Parathyroid adenoma (tissue), 2 donors: ENCODE data around the gene FBXO41.

Experiments
- H2AFZ ChIP-seq: fragments of 300-600 bp; sonication (generic); one replicate; pipeline ENCODE4 v1.7.0; 2017; ENCODE audit warnings: antibody characterized with exemption, mild to moderate bottlenecking
- H3K27ac ChIP-seq: fragments of 300-600 bp; sonication (generic); one replicate; pipeline ENCODE4 v1.7.0; 2017
- H3K27me3 ChIP-seq: fragments of 300-600 bp; sonication (generic); one replicate; pipeline ENCODE4 v1.7.0; 2017; ENCODE audit warnings: low read length; ENCODE audit not compliant: control insufficient read depth, insufficient read depth
- H3K36me3 ChIP-seq: fragments of 300-600 bp; sonication (generic); one replicate; pipeline ENCODE4 v1.7.0; 2017; ENCODE audit warnings: low read length; ENCODE audit not compliant: control insufficient read depth, insufficient read depth
- H3K4me1 ChIP-seq: fragments of 300-600 bp; sonication (generic); one replicate; pipeline ENCODE4 v1.7.0; 2017; ENCODE audit warnings: control low read depth
- H3K4me2 ChIP-seq: fragments of 300-600 bp; sonication (generic); one replicate; pipeline ENCODE4 v1.7.0; 2017; ENCODE audit warnings: low read length
- H3K4me3 ChIP-seq: fragments of 300-600 bp; sonication (generic); one replicate; pipeline ENCODE4 v1.7.0; 2017; ENCODE audit warnings: low read depth, low read length
- H3K79me2 ChIP-seq: fragments of 300-600 bp; sonication (generic); one replicate; pipeline ENCODE4 v1.7.0; 2017; ENCODE audit warnings: control low read depth
- H3K9ac ChIP-seq: fragments of 300-600 bp; sonication (generic); one replicate; pipeline ENCODE4 v1.7.0; 2017; ENCODE audit warnings: mild to moderate bottlenecking
- H3K9me3 ChIP-seq: fragments of 300-600 bp; sonication (generic); one replicate; pipeline ENCODE4 v1.7.0; 2017; ENCODE audit warnings: low read length; ENCODE audit not compliant: control insufficient read depth
- CTCF ChIP-seq: fragments of 300-600 bp; sonication (generic); IDR thresholded peaks from one replicate; pipeline ENCODE4 v1.7.0; 2017; ENCODE audit warnings: antibody characterized with exemption, mild to moderate bottlenecking
- donor health status: primary hyperparathyroidism.

FBXO41 gene

DNA sequence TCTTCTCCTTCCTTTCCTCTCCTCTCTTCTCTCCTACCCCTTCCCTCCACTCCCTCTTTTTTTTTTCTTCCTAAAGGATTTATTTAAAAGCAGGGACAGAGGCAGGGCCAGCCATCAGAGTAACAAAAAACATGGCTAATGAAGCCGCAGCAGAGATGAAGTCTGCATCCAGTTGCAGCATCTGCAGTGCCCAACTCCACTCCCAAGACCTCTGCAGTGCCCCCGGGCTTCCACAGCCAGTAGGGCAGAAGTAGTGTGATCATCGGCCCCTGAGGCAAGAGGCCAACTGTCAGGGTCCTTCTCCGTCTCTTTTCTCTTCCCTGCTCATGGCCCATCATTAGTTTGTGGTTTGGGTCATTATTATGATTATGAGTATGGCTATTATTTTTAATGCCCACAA is 13.3 kb upstream of the FBXO41 start:
- H3K36me3 ChIP-seq = no peaks in the 10 kb centered on the region
- no peak overlapping the region for H3K9ac ChIP-seq
- H3K4me2 ChIP-seq = no peak overlapping the region
- H3K9me3 ChIP-seq = no peaks in the 10 kb centered on the region
- H3K27me3 ChIP-seq = peaks cover 10% of the 10 kb centered on the region
- H3K4me3 ChIP-seq = no peak overlapping the region
- no peak overlapping the region for H3K27ac ChIP-seq
- no peaks in the 10 kb centered on the region for H3K79me2 ChIP-seq
- TF ChIP-seq CTCF = no peak
- H3K4me1 ChIP-seq = no peaks in the 10 kb centered on the region
- no peak overlapping the region for H2AFZ ChIP-seq

DNA sequence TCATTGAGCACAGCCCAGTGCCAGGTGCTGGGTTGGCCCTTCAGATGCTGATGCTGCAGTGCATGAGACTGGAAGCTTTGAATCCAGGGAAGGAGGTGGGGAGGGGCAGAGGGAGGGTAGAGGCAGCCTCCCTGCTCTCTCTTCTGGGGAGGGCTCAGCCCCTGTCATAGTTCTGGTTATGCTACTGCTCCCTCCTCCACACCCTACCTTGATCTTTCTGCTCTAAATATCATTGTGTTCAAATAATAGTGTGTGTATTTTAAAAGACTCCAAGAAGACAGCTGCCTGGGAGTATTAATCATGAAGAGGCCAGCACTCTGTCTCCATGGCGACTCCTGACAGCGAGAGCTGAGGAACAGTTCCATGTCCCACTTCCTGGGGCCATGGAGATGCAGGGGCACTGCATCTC is 12.9 kb upstream of the FBXO41 start:
- no peaks in the 10 kb centered on the region for H3K79me2 ChIP-seq
- peaks cover 14% of the 10 kb centered on the region for H3K27me3 ChIP-seq
- no peak overlapping the region for H3K27ac ChIP-seq
- no peak overlapping the region for H3K4me3 ChIP-seq
- H3K9ac ChIP-seq = no peak overlapping the region
- no peak overlapping the region for H2AFZ ChIP-seq
- no peak for TF ChIP-seq CTCF
- H3K4me1 ChIP-seq = no peaks in the 10 kb centered on the region
- H3K36me3 ChIP-seq = no peaks in the 10 kb centered on the region
- no peaks in the 10 kb centered on the region for H3K9me3 ChIP-seq
- no peak overlapping the region for H3K4me2 ChIP-seq

- Histone ChIP-seq H3K27me3 (peaks cover 19% of the 10 kb centered on the region), H3K4me1 (no peaks in the 10 kb centered on the region), H3K4me2 (no peak overlapping the region), H3K79me2 (no peaks in the 10 kb centered on the region), H3K4me3 (no peak overlapping the region), H3K36me3 (no peaks in the 10 kb centered on the region), H3K27ac (no peak overlapping the region), H3K9me3 (no peaks in the 10 kb centered on the region), H3K9ac (no peak overlapping the region), H2AFZ (no peak overlapping the region)
- no peak for TF ChIP-seq CTCF
Observed at GRCh38 chr2:73295751-73296400, 11.6 kb upstream of the FBXO41 start.

GRCh38 chr2:73294239-73294638 is 10.0 kb upstream of the FBXO41 start:
- no peak for TF ChIP-seq CTCF
- H3K9me3 ChIP-seq = no peaks in the 10 kb centered on the region
- H3K79me2 ChIP-seq = no peaks in the 10 kb centered on the region
- no peak overlapping the region for H3K27ac ChIP-seq
- H3K4me2 ChIP-seq = no peak overlapping the region
- no peak overlapping the region for H2AFZ ChIP-seq
- no peak overlapping the region for H3K9ac ChIP-seq
- no peaks in the 10 kb centered on the region for H3K36me3 ChIP-seq
- peaks cover 19% of the 10 kb centered on the region for H3K27me3 ChIP-seq
- no peak overlapping the region for H3K4me3 ChIP-seq
- H3K4me1 ChIP-seq = no peaks in the 10 kb centered on the region

DNA sequence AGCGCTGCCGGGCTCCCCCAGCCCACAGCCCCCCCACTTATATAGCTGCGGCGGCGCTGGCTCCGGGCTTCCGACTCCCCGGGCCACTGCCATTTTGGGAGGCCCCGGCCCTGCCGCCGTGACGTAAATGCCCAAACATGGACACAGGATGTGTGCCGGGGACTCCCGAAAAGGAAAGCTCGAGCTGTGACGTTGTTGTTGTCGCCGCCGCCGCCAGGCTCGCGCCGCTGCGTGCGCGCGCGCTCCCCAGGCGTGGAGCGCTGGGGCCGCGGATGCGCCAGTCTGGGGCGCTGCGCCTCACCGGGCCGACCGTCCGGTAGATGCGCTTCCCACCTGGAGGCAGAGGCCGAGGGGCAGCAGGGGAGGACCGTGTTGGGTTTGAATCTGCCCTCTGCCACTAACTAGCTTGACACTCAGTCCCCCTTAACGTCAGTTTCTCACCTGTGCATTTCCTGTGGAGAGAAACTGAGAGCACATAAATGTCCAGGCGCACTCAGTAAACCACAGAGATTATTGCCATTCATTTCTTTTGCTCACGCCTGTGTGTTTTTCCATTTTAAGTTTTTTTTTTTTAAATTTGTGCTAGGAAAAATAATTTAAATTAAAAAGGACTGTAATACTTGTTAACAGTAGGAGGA is 9.4 kb upstream of the FBXO41 start, which contains the start of gene EGR4:
TSS of gene EGR4 (minus strand) at position 15 of the 638 bp plus-strand sequence. CDS start 231 bp downstream, outside the sequence.
- TF ChIP-seq CTCF = no peak

More for the DNA sequence above, 9.4 kb upstream of the FBXO41 start, which contains the start of gene EGR4:
- Histone ChIP-seq H3K4me1 (no peaks in the 10 kb centered on the region), H3K27me3 (peaks cover 19% of the 10 kb centered on the region), H2AFZ (peak within 1 kb of the TSS; percentile 77), H3K79me2 (no peaks in the 10 kb centered on the region), H3K36me3 (no peaks in the 10 kb centered on the region), H3K4me2 (peak within 1 kb of the TSS; percentile 70), H3K4me3 (peak within 1 kb of the TSS; percentile 37), H3K9me3 (no peaks in the 10 kb centered on the region), H3K27ac (no peak within 1 kb of the TSS), H3K9ac (no peak within 1 kb of the TSS)
